Osteoblast (primary cell): ENCODE measurements around the gene PHF23. TPM values are rescaled to one million over a fixed set of nuclear protein-coding genes. Genes with fewer than 3 reads are reported as not detected.

Experiments
- DNase-seq: peaks from one replicate; pipeline ENCODE4 v3.0.0; 2011; ENCODE audit warnings: low spot score, mixed read lengths; ENCODE audit not compliant: insufficient read length; ENCODE audit errors: missing footprints
- H2AFZ ChIP-seq: 2 replicates; pipeline ENCODE4 v1.6.0; 2011; ENCODE audit warnings: mild to moderate bottlenecking, low read length
- H3K27ac ChIP-seq: 2 replicates; pipeline ENCODE4 v1.5.1; 2011; ENCODE audit warnings: mild to moderate bottlenecking, low read depth, low read length, moderate library complexity
- H3K27me3 ChIP-seq: 2 replicates; pipeline ENCODE4 v1.6.0; 2012; ENCODE audit warnings: mild to moderate bottlenecking, control low read depth, inconsistent platforms, low read length, moderate library complexity; ENCODE audit not compliant: insufficient read depth
- H3K36me3 ChIP-seq: 2 replicates; pipeline ENCODE4 v1.5.1; 2011; ENCODE audit warnings: mild to moderate bottlenecking, low read length, control low read depth, moderate library complexity; ENCODE audit not compliant: insufficient read depth
- H3K4me1 ChIP-seq: 2 replicates; pipeline ENCODE4 v1.5.1; 2011; ENCODE audit warnings: mild to moderate bottlenecking, low read length, control low read depth, moderate library complexity; ENCODE audit not compliant: insufficient read depth
- H3K4me2 ChIP-seq: 2 replicates; pipeline ENCODE4 v1.6.0; 2011; ENCODE audit warnings: mild to moderate bottlenecking, low read length; ENCODE audit not compliant: insufficient read depth
- H3K4me3 ChIP-seq: fragments of 200-600 bp; sonication (generic); 3 replicates; pipeline ENCODE4 v1.5.1; 2012; ENCODE audit warnings: mild to moderate bottlenecking, low read length, inconsistent platforms; ENCODE audit not compliant: insufficient read depth
- H3K79me2 ChIP-seq: 2 replicates; pipeline ENCODE4 v1.6.0; 2012; ENCODE audit warnings: mild to moderate bottlenecking, low read length, control low read depth, inconsistent platforms; ENCODE audit not compliant: insufficient read depth
- H3K9me3 ChIP-seq: 2 replicates; pipeline ENCODE4 v1.5.1; 2011; ENCODE audit warnings: low read depth, low read length, control low read depth
- H4K20me1 ChIP-seq: 2 replicates; pipeline ENCODE4 v1.6.0; 2012; ENCODE audit warnings: mild to moderate bottlenecking, low read length, control low read depth; ENCODE audit not compliant: insufficient read depth
- CTCF ChIP-seq: IDR thresholded peaks from 2 replicates; pipeline ENCODE4 v1.5.1; 2011; ENCODE audit warnings: mild to moderate bottlenecking, low read depth, low read length, moderate library complexity; ENCODE audit errors: extremely low read depth
- total RNA-seq: library from RNA; depleted of rRNA; stranded (reverse); fragments of >200 nt; gene quantifications from 2 replicates; pipeline ENCODE4 v1.2.3, GENCODE V29; 2012

PHF23 gene
- 53.2 and 55.4 TPM in 2 replicates for total RNA-seq

GRCh38 chr17:7239091-7240027 is at the start of gene PHF23:
Gene PHF23 (minus strand): TSS chr17:7239457. CDS start chr17:7239279, 178 bp downstream.
- Histone ChIP-seq H3K9me3 (no peaks in the 10 kb centered on the region), H3K79me2 (peaks cover 81% of the 10 kb centered on the region), H3K4me1 (peaks cover 48% of the 10 kb centered on the region), H2AFZ (peak within 1 kb of the TSS; percentile 31), H3K4me2 (peak within 1 kb of the TSS; percentile 98), H3K27me3 (no peaks in the 10 kb centered on the region), H4K20me1 (peaks cover 34% of the 10 kb centered on the region), H3K4me3 (peak within 1 kb of the TSS; percentile 96), H3K36me3 (peaks cover 50% of the 10 kb centered on the region), H3K27ac (peak within 1 kb of the TSS; percentile 84)
- TF ChIP-seq CTCF: no peak
- DNase-seq: peak; percentile 100

GRCh38 chr17:7285679-7286078 is 46.4 kb upstream of the PHF23 start:
- H3K36me3 ChIP-seq: no peaks in the 10 kb centered on the region
- no peaks in the 10 kb centered on the region for H3K79me2 ChIP-seq
- peak; percentile 48 for DNase-seq
- H4K20me1 ChIP-seq: no peaks in the 10 kb centered on the region
- H3K9me3 ChIP-seq: no peaks in the 10 kb centered on the region
- TF ChIP-seq CTCF: no peak
- H3K4me2 ChIP-seq: no peak overlapping the region
- H3K27ac ChIP-seq: no peak overlapping the region
- no peak overlapping the region for H3K4me3 ChIP-seq
- peaks cover 6% of the 10 kb centered on the region for H3K4me1 ChIP-seq
- no peak overlapping the region for H2AFZ ChIP-seq
- peaks cover 54% of the 10 kb centered on the region for H3K27me3 ChIP-seq

GRCh38 chr17:7284911-7285310 is 45.7 kb upstream of the PHF23 start:
- H2AFZ ChIP-seq: no peak overlapping the region
- no peak overlapping the region for H3K4me2 ChIP-seq
- H3K36me3 ChIP-seq: no peaks in the 10 kb centered on the region
- no peaks in the 10 kb centered on the region for H4K20me1 ChIP-seq
- peaks cover 48% of the 10 kb centered on the region for H3K27me3 ChIP-seq
- H3K27ac ChIP-seq: no peak overlapping the region
- no peaks in the 10 kb centered on the region for H3K9me3 ChIP-seq
- TF ChIP-seq CTCF: no peak
- H3K79me2 ChIP-seq: no peaks in the 10 kb centered on the region
- peaks cover 9% of the 10 kb centered on the region for H3K4me1 ChIP-seq
- peak; percentile 4 for DNase-seq
- H3K4me3 ChIP-seq: no peak overlapping the region

GRCh38 chr17:7283471-7284216 is 44.4 kb upstream of the PHF23 start:
- Histone ChIP-seq H3K4me2 (no peak overlapping the region), H3K36me3 (no peaks in the 10 kb centered on the region), H2AFZ (no peak overlapping the region), H3K4me3 (no peak overlapping the region), H3K27ac (no peak overlapping the region), H3K9me3 (no peaks in the 10 kb centered on the region), H3K4me1 (peaks cover 9% of the 10 kb centered on the region), H3K79me2 (no peaks in the 10 kb centered on the region), H4K20me1 (no peaks in the 10 kb centered on the region), H3K27me3 (peaks cover 48% of the 10 kb centered on the region)
- no peak for TF ChIP-seq CTCF
- peak; percentile 68 for DNase-seq
